Fibroblast of skin of scalp (primary cell): ENCODE measurements around the gene ITPR2.
"Not testable (repeated sequence)": the region's sequence is repeated elsewhere in the genome, so short reads cannot be mapped to it uniquely, and the experiment has no call there.

Experiments used
- DNase-seq: peaks from one replicate; pipeline ENCODE4 v3.0.0-alpha.2; 2013

The ITPR2 gene

GRCh38 chr12:26729137-26729671, 103.8 kb downstream of the ITPR2 start:
- DNase-seq: not testable (repeated sequence)

- no peak for DNase-seq
Measured at GRCh38 chr12:26728205-26729050, 104.6 kb downstream of the ITPR2 start.

GRCh38 chr12:26727482-26728204, 105.4 kb downstream of the ITPR2 start:
- DNase-seq: no peak

GRCh38 chr12:26726956-26727355, 106.0 kb downstream of the ITPR2 start:
- DNase-seq: no peak

GRCh38 chr12:26725276-26725916, 107.6 kb downstream of the ITPR2 start:
- DNase-seq: no peak

- no peak for DNase-seq
Measured at GRCh38 chr12:26724309-26724702, 108.7 kb downstream of the ITPR2 start.

GRCh38 chr12:26723379-26724308, 109.3 kb downstream of the ITPR2 start:
- DNase-seq: peak; percentile 55

GRCh38 chr12:26721800-26722199, 111.2 kb downstream of the ITPR2 start:
- DNase-seq: peak; percentile 25

GRCh38 chr12:26719852-26720251, 113.1 kb downstream of the ITPR2 start:
- DNase-seq: no peak

GRCh38 chr12:26717757-26718156, 115.2 kb downstream of the ITPR2 start:
- no peak for DNase-seq

GRCh38 chr12:26715232-26715631, 117.8 kb downstream of the ITPR2 start:
- DNase-seq: no peak

- DNase-seq: no peak
Measured at GRCh38 chr12:26713885-26714383, 119.1 kb downstream of the ITPR2 start.

GRCh38 chr12:26712892-26713291, 120.1 kb downstream of the ITPR2 start:
- DNase-seq: no peak

- DNase-seq: no peak
Measured at GRCh38 chr12:26711569-26711968, 121.4 kb downstream of the ITPR2 start.

GRCh38 chr12:26711072-26711471, 121.9 kb downstream of the ITPR2 start:
- DNase-seq: no peak

- DNase-seq: no peak
Measured at GRCh38 chr12:26705851-26706250, 127.1 kb downstream of the ITPR2 start.

GRCh38 chr12:26704684-26705460, 128.1 kb downstream of the ITPR2 start:
- DNase-seq: peak; percentile 28

- no peak for DNase-seq
Measured at GRCh38 chr12:26704214-26704613, 128.8 kb downstream of the ITPR2 start.

- no peak for DNase-seq
Measured at GRCh38 chr12:26702741-26703140, 130.3 kb downstream of the ITPR2 start.

- DNase-seq: peak; percentile 58
Measured at GRCh38 chr12:26701604-26702215, 131.3 kb downstream of the ITPR2 start.
